Stimulated activated CD8-positive, alpha-beta memory T cell treated with anti-CD3 and anti-CD28 coated beads, Interleukin-12 subunit alpha, Interleukin-12 subunit beta, amount 100 ng/mL, for 24 hours (primary cell): ENCODE data around the gene CDH4.

Experiments
- DNase-seq: peaks from one replicate; pipeline ENCODE4 v3.0.0-alpha.2; 2020; ENCODE audit errors: extremely low read depth

Gene CDH4

DNA sequence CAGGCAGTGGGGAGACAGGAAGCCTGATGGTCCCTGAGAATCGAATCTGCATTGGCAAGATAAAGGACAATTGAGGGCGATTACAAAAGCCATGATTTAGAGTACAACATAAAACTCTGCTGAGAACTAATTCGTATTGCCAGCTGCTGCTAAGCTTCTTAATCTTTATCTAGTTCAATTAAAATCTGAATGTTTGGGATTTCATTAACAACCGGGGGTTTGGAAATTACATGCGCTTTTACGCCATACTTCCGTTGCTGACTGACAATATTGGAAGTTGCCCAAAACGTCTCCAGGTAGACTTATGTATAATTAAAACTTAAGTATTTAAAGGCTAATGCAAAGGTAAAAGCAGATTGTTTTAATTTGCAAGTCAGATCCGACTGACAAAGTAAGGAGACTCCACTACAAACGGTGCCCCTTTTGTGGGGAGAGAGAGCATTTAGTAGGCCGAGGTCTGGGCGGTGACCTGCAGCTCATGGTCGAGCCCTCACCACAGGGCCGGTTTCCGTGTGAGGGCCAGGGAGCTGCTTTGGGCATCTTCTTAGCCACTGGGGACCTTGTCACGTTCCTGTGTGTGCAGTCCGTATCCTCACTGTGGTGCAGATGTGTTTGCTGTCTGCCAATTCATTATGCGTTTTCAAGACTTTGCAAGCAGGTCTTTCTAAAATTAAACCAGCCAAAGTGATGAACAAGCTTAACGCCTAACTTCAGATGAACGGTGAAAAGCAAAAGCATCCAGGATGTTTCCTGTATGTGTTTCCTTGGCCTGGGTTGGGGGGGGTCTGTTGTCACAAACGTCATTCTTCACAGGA lies 49.9 kb downstream of the CDH4 start:
- DNase-seq: no peak

GRCh38 chr20:61303217-61303616 lies 51.2 kb downstream of the CDH4 start:
- no peak for DNase-seq

DNA sequence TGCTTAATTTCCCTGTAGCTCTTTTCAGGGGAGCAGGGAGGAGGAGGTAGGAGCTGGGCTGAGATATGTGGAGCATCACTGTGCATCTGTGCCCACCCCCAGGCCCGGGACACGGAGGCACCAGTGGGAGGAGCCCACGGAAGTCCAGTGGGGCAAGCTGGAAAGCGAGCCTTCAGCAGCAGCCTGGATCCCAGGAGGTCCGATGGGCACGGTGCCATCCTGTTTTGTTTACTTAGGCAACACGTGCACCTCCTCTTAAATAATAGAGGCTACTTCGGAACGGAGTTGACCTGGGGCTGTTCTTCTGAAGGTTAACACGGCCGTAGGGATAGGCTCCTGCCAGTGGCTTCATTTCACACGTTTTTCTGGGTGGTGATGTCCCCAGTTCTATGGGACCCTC lies 51.6 kb downstream of the CDH4 start:
- no peak for DNase-seq

DNA sequence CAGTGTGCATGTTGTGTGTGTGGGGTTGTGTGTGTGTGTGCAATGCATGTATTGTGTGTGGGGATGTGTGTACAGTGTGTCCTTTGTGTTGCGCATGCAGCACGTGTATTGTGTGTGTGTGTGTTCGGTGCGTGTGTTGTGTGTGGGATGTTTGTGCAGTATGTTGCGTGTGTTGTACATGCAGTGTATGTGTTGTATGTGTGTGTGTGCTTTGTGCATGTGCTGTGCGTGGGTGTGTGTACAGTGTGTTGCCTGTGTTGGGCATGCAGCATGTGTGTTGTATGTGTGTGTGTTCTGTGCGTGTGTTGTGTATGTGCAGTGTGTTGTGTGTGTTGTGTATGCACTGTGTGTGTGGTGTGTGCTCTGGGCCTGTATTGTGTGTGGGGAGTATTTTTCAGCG lies 52.7 kb downstream of the CDH4 start:
- DNase-seq: no peak

GRCh38 chr20:61306937-61307475 lies 54.9 kb downstream of the CDH4 start:
- no peak for DNase-seq

- DNase-seq: no peak
Measured at GRCh38 chr20:61307686-61308476, 55.8 kb downstream of the CDH4 start.

- DNase-seq: no peak
Measured at GRCh38 chr20:61308477-61308774, 56.4 kb downstream of the CDH4 start.

GRCh38 chr20:61310954-61311353 lies 58.9 kb downstream of the CDH4 start:
- no peak for DNase-seq

DNA sequence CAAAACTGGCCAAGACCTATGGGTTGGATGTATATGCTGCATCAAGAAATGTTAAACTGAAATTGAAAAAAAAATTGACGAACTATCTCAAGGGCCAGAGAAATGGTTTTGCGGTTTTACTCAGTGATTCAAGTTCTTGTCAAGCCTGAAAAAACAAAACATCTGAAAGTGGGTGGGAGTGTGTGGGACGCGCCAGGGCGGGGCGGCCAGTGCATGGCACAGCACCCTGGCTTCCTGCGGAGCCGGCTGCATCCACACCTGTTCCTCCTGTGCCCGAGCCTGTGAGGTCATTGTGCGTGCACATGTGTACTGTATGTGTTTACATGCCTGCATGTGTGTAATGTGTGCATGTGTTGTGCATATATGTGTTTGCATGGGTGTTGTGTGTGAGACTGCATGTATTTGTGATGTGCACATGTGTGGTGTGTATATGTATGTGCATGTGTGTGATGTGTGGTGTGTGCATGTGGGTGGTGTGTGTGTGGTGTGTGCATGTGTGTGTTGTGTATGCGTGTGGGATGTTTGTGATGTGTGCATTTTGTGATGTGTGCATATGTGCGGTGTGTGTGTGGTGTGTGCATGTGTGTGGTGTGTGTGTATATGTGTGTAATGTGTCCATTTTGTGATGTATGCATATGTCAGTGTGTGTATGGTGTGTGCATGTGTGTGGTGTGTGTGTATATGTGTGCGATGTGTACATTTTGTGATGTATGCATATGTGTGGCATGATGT lies 59.8 kb downstream of the CDH4 start:
- no peak for DNase-seq

- no peak for DNase-seq
Measured at GRCh38 chr20:61312925-61313324, 60.9 kb downstream of the CDH4 start.

GRCh38 chr20:61313396-61313795 lies 61.3 kb downstream of the CDH4 start:
- no peak for DNase-seq

DNA sequence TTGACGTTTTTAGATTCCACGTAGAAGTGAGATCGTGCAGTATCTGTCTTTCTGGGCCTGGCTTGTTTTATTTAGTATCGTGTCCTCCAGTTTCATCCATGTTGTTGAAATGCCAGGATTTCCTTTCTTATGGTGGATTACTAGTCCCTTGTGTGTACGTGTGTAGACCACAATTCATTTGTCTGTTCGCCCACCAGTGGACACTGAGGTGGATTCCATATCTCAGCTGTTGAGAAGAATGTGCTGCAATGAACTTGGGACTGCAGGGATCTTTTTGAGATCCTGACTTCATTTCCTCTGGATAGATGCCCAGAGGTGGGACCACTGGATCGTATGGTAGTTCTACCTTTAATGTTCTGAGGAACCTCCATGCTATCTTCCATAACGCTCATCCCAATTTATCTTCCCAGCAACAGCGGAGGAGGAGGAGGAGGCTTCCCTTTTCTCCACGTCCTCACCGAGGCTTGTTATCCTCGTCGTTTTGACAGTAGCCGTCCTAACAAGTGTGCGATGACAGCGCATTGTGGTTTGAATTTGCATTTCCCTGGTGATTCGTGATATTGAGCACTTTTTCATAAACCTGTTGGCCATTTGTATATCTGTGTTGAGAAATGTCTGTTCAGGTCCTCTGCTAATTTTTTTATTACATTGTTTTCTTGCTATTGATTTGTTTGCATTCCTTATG lies 62.4 kb downstream of the CDH4 start:
- no peak for DNase-seq

DNA sequence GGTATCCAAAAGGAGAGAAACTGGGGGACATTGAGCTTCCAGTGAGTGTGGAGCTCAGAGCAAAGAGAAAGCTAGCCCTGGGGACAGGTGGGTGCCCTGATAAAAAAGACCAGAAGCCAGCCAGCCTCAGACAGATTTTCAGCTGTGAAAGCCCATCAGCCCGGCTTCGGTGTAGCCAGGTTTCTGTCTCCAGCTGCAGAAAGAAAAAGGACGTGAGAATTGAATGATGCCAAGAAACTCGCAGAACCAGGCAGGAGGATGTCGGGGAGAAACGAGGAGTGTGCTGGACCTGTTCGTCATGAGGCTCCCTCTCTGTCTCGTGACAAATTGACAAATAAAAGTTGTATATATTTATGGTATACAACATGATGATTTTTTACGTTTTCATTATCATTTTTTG lies 63.3 kb downstream of the CDH4 start:
- DNase-seq: no peak

DNA sequence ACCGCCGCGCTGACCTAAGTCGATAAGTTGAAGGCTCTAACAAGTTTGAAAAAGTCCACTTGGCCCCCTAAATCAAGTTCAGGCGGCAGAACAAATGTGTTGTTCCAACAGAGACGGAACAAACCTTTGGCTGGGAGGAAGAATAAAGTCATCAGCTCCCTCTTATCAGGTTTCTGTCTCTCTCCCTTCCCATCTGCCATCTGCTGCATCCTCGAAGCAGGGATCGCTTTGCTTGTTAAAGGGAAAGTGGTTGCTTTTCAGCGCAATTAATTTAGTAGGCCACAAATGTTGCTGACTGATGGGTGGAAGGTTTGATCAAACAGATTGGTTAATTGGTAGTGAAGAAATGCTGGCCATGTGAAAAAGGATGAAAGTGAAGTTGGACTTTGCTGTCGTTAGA lies 64.3 kb downstream of the CDH4 start:
- no peak for DNase-seq

- DNase-seq: no peak
Measured at GRCh38 chr20:61317966-61318530, 66.0 kb downstream of the CDH4 start.

- DNase-seq: no peak
Measured at GRCh38 chr20:61320691-61321425, 68.8 kb downstream of the CDH4 start.

DNA sequence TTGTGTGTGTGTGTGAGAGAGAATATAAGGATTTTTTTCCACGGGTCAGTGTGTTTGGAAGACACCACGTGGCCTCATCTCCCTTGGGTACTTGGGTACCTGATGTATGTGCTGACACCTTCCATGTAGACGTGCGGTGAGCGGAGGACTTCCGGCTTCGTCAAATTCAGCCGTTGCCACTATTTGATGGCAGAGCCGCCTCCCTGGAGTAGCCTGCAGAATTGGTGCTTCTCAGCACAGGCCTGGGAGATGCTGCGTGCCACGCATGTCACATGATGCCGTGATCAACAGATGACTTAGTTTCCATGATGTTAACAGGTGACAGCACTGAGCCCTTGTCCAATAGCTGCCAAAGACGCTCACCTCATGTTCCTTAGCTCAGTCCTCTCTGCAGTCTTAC lies 69.4 kb downstream of the CDH4 start:
- no peak for DNase-seq

DNA sequence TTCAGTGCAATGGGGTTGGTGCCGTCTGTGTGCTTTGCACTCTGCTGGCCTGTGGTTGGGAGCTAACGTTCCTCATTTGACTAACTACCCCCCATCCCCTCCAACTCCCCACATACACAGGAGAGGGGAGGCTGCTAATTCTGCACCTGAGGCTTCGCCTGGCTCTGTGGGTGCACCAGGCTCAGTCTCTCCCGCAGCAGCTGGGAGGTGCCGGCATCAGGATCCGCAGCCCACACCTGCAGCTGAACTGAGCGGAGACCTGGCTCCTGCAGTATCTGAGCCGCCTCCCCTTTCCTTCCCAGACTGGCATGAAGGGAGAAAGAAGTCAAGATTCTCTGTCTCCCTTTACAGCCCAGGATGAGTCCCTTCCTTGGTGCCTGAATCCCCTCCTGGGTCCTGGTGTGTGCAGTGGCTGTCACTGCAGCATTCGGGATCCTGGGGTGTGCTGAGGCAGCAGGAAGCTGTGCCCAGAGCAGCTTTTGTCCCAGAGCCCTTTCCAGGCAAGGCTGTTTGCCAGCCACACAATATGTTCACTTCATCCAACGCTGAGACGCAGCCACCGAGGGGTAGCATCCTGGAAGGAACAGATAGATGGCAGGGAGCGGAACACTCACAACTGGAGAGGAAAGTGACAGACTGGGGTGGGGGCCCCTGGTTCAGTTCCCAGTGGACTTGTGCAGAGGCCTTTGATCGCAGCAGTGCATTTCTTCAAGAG lies 70.2 kb downstream of the CDH4 start:
- no peak for DNase-seq

GRCh38 chr20:61324906-61325305 lies 72.8 kb downstream of the CDH4 start:
- DNase-seq: no peak

- no peak for DNase-seq
Measured at GRCh38 chr20:61325718-61326117, 73.7 kb downstream of the CDH4 start.
